GM18870 (cell line): ENCODE measurements around the gene LRRC70.
"Not testable (repeated sequence)": the region's sequence is repeated elsewhere in the genome, so short reads cannot be mapped to it uniquely, and the experiment has no call there.

Source experiments
- ATAC-seq: cut with Tn5 transposase; IDR thresholded peaks from one replicate; pipeline ENCODE4 v1.9.1; 2021; ENCODE audit warnings: moderate library complexity; ENCODE audit not compliant: unreplicated experiment

The LRRC70 gene

GRCh38 chr5:62605638-62606037 lies 27.0 kb downstream of the LRRC70 start:
- ATAC-seq = no peak

- ATAC-seq = no peak
Observed at GRCh38 chr5:62606878-62607277, 28.3 kb downstream of the LRRC70 start.

DNA sequence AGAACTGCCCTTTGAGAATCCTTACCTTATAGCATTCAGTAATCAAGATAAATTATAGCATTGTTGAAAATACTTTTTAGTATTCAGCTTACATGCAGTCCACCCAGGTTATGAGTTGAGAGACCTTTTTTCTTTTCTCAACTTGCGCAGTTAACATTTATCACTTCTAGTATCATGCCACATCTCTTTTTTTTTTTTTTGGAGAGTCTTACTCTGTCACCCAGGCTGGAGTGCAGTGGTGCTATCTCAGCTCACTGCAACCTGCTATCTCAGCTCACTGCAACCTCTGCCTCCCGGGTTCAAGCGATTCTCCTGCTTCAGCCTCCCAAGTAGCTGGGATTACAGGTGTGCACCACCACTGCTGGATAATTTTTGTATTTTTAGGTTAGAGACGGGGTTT lies 29.0 kb downstream of the LRRC70 start:
- no peak for ATAC-seq

DNA sequence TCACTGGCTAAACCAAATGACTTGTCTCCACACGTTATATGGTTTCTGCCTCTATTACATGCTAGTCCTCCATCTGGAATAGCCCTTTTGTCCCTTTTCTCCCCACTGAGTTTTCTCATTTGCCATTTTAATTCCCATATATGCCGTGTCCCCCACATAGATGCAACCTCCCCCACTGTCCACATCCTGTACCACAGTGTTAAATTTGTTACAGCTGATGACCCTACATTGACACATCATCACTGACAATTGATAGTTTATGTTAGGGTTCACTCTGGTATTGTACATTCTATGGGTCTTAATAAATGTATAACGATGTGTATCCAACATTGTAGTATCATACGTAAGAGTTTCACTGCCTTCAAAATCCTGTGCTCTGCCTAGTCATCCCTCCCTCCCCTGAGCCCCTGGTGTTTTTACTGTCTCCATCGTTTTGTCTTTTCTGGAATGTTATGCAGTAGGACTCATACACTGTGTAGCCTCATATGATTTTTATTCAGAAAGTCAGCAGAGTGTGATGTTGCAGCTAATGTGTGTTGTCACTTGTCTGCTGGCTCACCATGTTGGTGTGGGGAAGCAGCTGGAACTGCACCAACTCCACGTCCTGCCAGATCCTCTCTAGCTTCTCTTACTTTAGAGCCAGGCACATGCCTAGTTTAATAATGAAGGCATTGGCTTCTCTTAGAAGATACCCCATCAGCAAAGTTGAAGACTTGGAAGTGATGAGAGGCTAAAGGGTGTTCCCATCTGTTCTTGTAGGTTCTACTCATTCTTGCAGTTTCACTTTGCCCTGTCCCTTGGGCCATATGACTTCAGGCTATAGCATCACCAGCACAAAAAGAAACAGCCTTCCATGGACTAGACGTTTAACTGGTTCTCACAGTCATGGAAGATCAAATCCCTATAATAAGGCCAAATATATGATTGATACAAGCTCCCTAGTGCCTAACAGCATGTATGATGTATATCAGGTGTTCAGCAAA lies 30.2 kb downstream of the LRRC70 start:
- no peak for ATAC-seq

DNA sequence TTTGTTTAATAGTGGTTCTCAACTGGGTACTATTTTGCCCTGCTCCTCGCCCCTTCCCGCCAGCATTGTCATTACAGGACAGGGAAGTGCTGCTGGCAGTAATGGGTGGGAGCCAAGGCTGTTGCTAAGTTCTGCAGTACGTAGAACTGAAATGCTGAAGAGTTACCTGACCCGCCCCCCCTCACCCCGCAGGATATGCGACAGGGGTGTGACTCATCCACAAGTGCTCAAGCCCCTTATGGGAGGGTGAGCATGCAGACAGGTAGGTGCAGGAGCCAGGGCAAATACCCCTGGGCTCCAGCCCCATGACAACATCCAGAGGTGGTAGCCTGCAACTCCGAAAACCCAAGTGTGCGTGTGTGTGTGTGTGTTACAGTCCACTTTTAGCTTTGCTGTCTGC lies 35.7 kb downstream of the LRRC70 start:
- no peak for ATAC-seq

- no peak for ATAC-seq
Observed at GRCh38 chr5:62616615-62617277, 38.1 kb downstream of the LRRC70 start.

DNA sequence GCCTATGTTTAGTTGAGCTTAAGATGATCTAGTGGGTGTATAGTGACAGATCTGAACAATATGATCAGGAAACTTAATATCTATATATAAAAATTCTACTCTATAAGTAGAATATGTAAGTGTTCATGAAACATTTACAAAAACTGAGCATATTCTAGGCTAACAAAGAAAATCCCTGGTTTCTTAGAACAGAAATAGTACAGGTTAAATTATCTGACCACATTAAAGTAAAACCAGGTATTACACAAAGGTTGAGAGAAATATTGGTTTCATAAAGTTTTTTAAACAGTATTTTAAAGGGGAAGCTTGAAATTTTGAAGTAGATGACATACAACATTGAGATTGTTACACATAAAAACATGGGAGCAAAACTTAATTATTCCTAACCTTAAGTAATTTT lies 39.3 kb downstream of the LRRC70 start:
- ATAC-seq = no peak

GRCh38 chr5:62620761-62621160 lies 42.1 kb downstream of the LRRC70 start:
- ATAC-seq = no peak

DNA sequence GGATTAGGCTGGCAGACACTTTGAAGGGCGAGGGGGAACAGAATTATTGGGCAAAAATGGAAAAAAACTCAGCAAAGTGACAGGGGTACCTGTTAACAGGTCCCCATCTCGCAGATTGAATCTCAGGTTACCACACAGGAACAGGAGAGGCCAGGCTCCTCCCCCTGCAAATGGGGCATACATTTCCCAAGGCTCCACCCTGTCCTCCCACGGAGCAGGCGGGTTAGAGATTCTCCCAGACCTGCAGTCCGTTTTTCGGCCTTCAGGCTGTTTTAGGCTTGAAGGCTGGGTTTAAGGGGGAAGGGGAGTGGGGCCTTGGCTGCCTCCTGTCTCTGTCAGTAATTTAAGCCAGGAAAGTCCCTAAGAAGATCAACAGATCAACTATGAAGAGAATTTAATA lies 42.7 kb downstream of the LRRC70 start:
- no peak for ATAC-seq

DNA sequence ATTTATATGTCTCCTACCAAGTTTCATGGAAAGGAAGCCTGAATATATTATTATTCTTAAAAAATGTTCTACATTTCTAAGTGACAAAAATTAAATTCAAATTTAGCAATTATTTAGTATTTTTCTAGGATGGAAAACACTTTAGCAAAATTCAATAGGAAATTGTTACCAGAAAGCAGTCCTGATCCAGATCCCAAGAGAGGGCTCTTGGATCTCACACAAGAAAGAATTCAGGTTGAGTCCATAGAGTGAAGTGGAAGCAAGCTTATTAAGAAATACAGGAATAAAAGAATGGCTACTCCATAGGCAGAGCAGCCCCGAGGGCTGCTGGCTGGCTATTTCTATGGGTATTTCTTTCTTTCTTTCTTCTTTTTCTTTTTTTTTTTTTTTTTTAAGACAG lies 44.7 kb downstream of the LRRC70 start:
- no peak for ATAC-seq

DNA sequence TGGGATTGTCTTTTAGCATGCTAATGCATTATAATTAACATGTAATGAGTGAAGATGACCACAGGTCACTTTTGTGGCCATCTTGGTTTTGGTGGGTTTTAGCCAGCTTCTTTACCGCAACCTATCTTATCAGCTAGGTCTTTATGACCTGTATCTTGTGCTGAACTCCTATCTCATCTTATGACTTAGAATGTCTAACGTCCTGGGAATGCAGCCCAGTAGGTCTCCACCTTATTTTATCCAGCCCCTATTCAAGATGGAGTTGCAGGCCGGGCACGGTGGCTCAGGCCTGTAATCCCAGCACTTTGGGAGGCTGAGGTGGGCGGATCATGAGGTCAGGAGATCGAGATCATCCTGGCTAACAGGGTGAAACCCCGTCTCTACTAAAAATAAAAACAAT lies 45.8 kb downstream of the LRRC70 start:
- not testable (repeated sequence) for ATAC-seq

- ATAC-seq = no peak
Observed at GRCh38 chr5:62626534-62626933, 47.9 kb downstream of the LRRC70 start.

GRCh38 chr5:62627121-62627520 lies 48.5 kb downstream of the LRRC70 start:
- ATAC-seq = no peak

DNA sequence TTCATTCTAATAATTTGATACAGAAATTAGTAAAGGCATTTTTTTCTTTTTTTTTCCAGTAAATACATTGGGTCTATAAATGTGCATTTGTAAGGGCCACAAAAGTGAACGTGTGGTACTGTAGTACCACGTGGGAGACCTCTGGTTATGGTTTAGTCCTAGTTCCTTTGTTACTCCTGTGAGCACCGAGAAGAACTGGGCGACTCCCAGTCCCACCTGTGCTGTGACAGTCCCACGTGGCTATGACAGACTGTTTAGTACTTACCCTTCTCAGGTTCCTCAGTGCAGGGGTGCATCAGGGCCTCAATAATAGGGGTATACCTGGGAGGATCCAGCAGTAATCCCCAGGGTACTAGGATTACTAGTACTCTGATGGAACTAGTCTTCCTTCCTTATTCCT lies 49.3 kb downstream of the LRRC70 start:
- ATAC-seq = no peak
